DMS114 treated with DMSO at 0.1 percent for 48 hours (cell line): ENCODE results near the gene SLC6A13.

Experiments
- DNase-seq: peaks from one replicate; lab custom pipeline; 2025; ENCODE audit not compliant: unreplicated experiment; lab: John Stamatoyannopoulos, UW

The SLC6A13 gene

GRCh38 chr12:179885-180284 lies 82.8 kb downstream of the SLC6A13 start:
- DNase-seq: no peak

GRCh38 chr12:179131-179884 lies 83.3 kb downstream of the SLC6A13 start:
- DNase-seq: no peak

GRCh38 chr12:178829-179109 lies 83.9 kb downstream of the SLC6A13 start:
- DNase-seq: no peak

- no peak for DNase-seq
Observed at GRCh38 chr12:177980-178828, 84.4 kb downstream of the SLC6A13 start.

- no peak for DNase-seq
Observed at GRCh38 chr12:177336-177979, 85.2 kb downstream of the SLC6A13 start.

DNA sequence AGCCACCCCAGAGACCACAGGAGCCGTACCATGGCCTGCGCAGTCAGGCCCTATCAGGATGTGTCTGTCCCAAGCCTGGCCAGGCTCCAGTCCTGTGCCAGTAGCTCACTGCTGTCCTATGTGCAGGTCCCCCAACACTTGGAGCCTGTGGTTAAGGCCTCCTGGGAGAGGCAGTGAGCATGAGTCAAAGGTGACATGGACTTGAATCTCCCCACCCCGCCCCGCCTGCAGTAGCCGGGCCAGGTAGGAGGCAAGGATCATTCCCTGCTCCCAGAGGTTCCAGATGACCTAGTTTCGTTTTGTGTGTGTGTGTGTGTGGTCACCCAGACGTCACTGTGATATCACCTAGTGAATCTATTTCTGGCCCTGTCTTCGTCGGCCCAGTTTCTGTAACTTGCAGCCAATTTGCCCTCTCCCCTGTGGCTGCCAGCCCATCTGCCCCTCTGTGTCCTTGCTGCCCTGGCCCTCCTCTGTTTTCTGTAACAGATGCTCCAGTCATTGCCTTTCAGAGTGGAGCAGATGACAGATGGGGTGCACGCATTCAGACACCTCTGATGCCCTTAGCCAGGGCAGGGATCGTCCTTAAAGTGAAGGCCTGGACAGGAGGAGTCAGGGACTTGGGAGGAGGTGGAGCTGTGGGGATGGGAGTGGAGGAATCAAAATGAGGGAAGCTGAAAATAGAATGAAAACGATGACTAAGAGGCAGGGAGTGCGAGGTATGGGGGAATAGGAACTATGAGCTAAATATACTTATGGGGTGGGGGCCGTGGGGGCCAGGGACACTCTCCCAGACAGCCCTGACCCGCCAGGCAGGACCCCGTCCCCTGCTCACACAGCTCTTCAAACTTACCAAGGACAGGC lies 86.1 kb downstream of the SLC6A13 start:
- DNase-seq: no peak

DNA sequence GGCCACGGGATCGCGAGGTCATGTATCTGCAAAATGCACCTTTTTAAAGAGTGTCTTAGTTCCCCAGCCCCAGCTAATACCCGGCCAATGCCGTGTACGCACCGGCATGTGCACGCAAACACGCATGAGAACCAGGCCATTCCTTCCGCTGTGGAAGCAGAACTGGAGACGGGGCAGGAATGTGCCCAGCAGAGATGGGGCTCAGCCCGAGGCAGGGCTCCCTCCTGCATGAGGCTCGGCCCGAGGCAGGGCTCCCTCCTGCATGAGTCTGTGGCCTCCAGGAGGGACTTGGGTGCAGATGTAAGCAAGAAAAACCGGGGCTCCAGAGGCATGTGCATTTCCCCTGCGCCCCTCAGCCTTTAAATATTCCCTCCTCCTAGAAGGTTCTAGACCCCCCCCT lies 86.9 kb downstream of the SLC6A13 start:
- DNase-seq: no peak

- DNase-seq: no peak
Observed at GRCh38 chr12:175250-175649, 87.4 kb downstream of the SLC6A13 start.

DNA sequence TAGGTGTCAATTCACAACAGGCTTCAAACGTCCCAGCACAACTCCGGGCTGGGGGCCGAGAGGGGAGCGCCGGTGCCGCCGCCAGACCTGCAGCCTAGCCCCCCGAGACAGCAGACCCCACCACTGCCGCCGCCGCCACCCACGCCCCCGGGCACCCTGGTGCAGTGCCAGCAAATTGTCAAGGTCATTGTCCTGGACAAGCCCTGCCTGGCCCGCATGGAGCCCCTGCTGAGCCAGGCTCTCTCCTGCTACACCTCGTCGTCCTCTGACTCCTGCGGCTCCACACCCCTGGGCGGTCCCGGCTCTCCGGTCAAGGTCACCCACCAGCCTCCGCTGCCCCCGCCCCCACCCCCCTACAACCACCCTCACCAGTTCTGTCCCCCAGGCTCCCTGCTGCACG lies 88.0 kb downstream of the SLC6A13 start:
- DNase-seq: no peak

DNA sequence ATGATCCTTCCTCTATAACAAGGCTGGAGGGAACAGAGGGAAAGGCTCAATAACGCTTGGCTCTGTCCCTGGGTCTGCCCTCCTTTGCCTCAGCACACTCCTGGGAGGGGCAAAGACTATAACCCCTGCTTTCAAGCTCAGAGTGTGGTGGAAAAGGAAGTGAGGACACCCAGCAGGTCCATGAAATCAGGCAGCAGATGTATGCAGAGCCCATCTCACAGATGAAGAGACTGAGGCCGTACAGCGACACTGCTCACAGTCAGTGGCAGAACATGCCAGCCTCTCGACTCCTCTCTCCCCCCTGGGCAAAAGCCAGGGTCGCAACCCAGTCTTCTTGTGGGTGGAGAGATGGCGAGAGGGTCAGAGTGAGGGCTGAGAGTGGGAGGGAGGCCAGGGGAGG lies 88.5 kb downstream of the SLC6A13 start:
- no peak for DNase-seq

GRCh38 chr12:172732-173161 lies 89.9 kb downstream of the SLC6A13 start:
- DNase-seq: no peak

DNA sequence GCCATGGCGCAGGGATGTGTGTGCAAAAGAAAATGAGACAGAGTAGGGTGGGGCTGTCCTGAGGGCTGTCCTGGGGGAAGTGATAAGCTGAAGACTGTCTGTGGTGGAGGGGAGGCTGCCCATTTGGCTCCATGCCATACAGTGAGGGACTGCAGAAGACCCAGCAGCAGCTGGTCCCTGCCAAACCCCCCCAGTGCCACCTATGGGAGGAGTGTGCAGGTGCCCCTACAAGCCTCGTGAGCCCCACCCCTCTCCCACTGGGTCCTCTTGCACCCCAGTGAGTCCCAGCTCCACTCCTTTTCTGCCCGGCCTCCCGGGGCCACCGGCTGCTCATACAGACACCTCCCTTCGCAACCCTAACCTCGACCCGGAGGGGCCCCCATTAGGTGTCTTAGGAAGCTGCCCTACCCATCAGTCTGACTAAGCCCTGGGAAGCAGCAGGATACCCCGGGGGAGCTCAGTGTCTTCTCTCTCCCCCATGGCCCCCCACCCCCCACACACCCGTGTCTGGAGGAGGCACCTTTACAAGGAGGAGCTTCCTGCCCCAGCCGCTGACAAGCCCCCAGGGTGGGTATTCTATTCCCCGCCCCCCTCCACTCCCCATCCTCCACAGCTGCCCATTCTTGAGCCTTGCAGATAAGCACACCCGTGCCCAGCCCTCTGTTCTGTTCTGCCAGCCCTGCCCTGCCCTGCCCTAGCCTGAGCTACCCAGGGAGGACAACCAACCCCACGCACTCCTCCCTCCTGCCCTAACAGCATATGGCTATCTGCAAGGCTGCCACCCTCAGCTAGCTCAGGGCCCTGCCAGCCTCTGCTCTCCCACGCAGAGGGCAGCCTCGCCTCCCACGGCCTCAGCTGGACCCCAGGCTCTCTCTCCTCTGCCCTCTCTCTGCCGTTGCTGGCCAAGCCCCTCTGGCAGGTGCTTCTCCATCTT lies 90.6 kb downstream of the SLC6A13 start:
- no peak for DNase-seq

GRCh38 chr12:171276-171675 lies 91.4 kb downstream of the SLC6A13 start:
- DNase-seq: no peak
